ENCODE measurements around the gene SNX5.

Gene SNX5

GRCh38 chr20:17910828-17911294 lies 57.7 kb downstream of the SNX5 start:
- FAIRE-seq: peak; percentile 17

- FAIRE-seq: no peak
These were observed 58.7 kb downstream of the SNX5 start for GRCh38 chr20:17909869-17910321.

- FAIRE-seq: no peak
These were observed 63.0 kb downstream of the SNX5 start for GRCh38 chr20:17905544-17905943.

GRCh38 chr20:17904027-17904426 lies 64.6 kb downstream of the SNX5 start:
- no peak for FAIRE-seq

GRCh38 chr20:17902531-17903083 lies 66.0 kb downstream of the SNX5 start:
- FAIRE-seq: no peak

- FAIRE-seq: no peak
These were observed 66.6 kb downstream of the SNX5 start for GRCh38 chr20:17901971-17902370.

GRCh38 chr20:17898548-17898994 lies 70.0 kb downstream of the SNX5 start:
- FAIRE-seq: peak; percentile 33

- no peak for FAIRE-seq
These were observed 70.9 kb downstream of the SNX5 start for GRCh38 chr20:17897566-17898307.

GRCh38 chr20:17896771-17897369 lies 71.7 kb downstream of the SNX5 start:
- FAIRE-seq: no peak

- no peak for FAIRE-seq
These were observed 72.3 kb downstream of the SNX5 start for GRCh38 chr20:17896193-17896723.

- no peak for FAIRE-seq
These were observed 72.9 kb downstream of the SNX5 start for GRCh38 chr20:17895641-17896171.

GRCh38 chr20:17893445-17893844 lies 75.1 kb downstream of the SNX5 start:
- no peak for FAIRE-seq

GRCh38 chr20:17892189-17892938 lies 76.2 kb downstream of the SNX5 start:
- no peak for FAIRE-seq

All from islet of Langerhans (tissue), 1 donor.